Measurements from ENCODE around the gene TNS3. TPM values are rescaled to one million over a fixed set of nuclear protein-coding genes. Genes with fewer than 3 reads are reported as not detected.

Gene TNS3
- total RNA-seq, 5 donors from 2014 or later (not counting 1 experiment from before 2014, with no cell fraction given): 0.58 to 3.7 (median 2.0) TPM

GRCh38 chr7:47389923-47390630, 191.8 kb downstream of the TNS3 start:
- H3K4me3 ChIP-seq (ENCODE audit: control insufficient read depth in 1 of 2, extremely low read depth in 1 of 2, low read length in 1 of 2): no peak overlapping the region
- Mint-ChIP-seq H3K27ac (no peak overlapping the region), H3K27me3 (peaks cover 4 to 12% of the 10 kb centered on the region in 2 donors), H3K9me3 (no peaks in the 10 kb centered on the region), H3K4me1 (no peaks in the 10 kb centered on the region), H3K36me3 (no peaks in the 10 kb centered on the region), H3K4me3 (no peak overlapping the region)
- CTCF ChIA-PET: no interaction called here
- POLR2A ChIA-PET: no interaction called here
- no peaks in the 10 kb centered on the region for H3K36me3 ChIP-seq (ENCODE audit: control insufficient read depth in 2 of 2, extremely low read depth in 1 of 2, insufficient read depth in 1 of 2, low read length in 1 of 2)
- 74% methylated on average over 10 of the region's 12 CpGs for WGBS (ENCODE audit: insufficient coverage)
- no peaks in the 10 kb centered on the region for H3K9me3 ChIP-seq
- ATAC-seq (replicated peaks in 1 of 4) (no peak), DNase-seq (no peak)
- no peak overlapping the region for H3K27ac ChIP-seq (ENCODE audit: low read length)
- H3K27me3 ChIP-seq (replicated peaks in 1 of 2; ENCODE audit: control insufficient read depth in 2 of 2, extremely low read depth in 1 of 2, insufficient read depth in 2 of 2, low read length in 1 of 2): peaks cover 0 to 16% of the 10 kb centered on the region in 2 experiments
- no peaks in the 10 kb centered on the region for H3K4me1 ChIP-seq (ENCODE audit: control insufficient read depth in 1 of 2, extremely low read depth in 1 of 2, insufficient read depth in 2 of 2, low read length in 2 of 2)

GRCh38 chr7:47389171-47389922, 192.6 kb downstream of the TNS3 start:
- Histone ChIP-seq H3K4me3 (ENCODE audit: control insufficient read depth in 1 of 2, extremely low read depth in 1 of 2, low read length in 1 of 2) (no peak overlapping the region), H3K4me1 (ENCODE audit: control insufficient read depth in 1 of 2, extremely low read depth in 1 of 2, insufficient read depth in 2 of 2, low read length in 2 of 2) (no peaks in the 10 kb centered on the region), H3K27ac (ENCODE audit: low read length) (no peak overlapping the region), H3K27me3 (replicated peaks in 1 of 2; ENCODE audit: control insufficient read depth in 2 of 2, extremely low read depth in 1 of 2, insufficient read depth in 2 of 2, low read length in 1 of 2) (peaks cover 0 to 17% of the 10 kb centered on the region in 2 experiments), H3K9me3 (no peaks in the 10 kb centered on the region), H3K36me3 (ENCODE audit: control insufficient read depth in 2 of 2, extremely low read depth in 1 of 2, insufficient read depth in 1 of 2, low read length in 1 of 2) (no peaks in the 10 kb centered on the region)
- no peaks in the 10 kb centered on the region for H3K4me1 Mint-ChIP-seq
- H3K9me3 Mint-ChIP-seq: no peaks in the 10 kb centered on the region
- DNase-seq (no peak), ATAC-seq (replicated peaks in 1 of 4) (no peak)
- ChIA-PET CTCF (no interaction called here), POLR2A (no interaction called here)
- WGBS (ENCODE audit: insufficient coverage): 86% methylated on average over 4 of the region's 16 CpGs
- H3K4me3 Mint-ChIP-seq: no peak overlapping the region
- H3K27me3 Mint-ChIP-seq: peaks cover 0 to 9% of the 10 kb centered on the region in 2 donors
- H3K36me3 Mint-ChIP-seq: no peaks in the 10 kb centered on the region
- no peak overlapping the region for H3K27ac Mint-ChIP-seq

- no peak overlapping the region for H3K4me3 ChIP-seq (ENCODE audit: control insufficient read depth in 1 of 2, extremely low read depth in 1 of 2, low read length in 1 of 2)
- ATAC-seq (replicated peaks in 1 of 4) (no peak), DNase-seq (no peak)
- 60% methylated on average over 3 of the region's 5 CpGs for WGBS (ENCODE audit: insufficient coverage)
- H3K9me3 ChIP-seq: no peaks in the 10 kb centered on the region
- CTCF ChIA-PET: no interaction called here
- Mint-ChIP-seq H3K9me3 (no peaks in the 10 kb centered on the region), H3K27ac (no peak overlapping the region), H3K4me1 (no peaks in the 10 kb centered on the region), H3K4me3 (no peak overlapping the region), H3K36me3 (no peaks in the 10 kb centered on the region), H3K27me3 (peaks cover 0 to 7% of the 10 kb centered on the region in 2 donors)
- H3K27ac ChIP-seq (ENCODE audit: low read length): no peak overlapping the region
- no peaks in the 10 kb centered on the region for H3K36me3 ChIP-seq (ENCODE audit: control insufficient read depth in 2 of 2, extremely low read depth in 1 of 2, insufficient read depth in 1 of 2, low read length in 1 of 2)
- POLR2A ChIA-PET: no interaction called here
- H3K27me3 ChIP-seq (replicated peaks in 1 of 2; ENCODE audit: control insufficient read depth in 2 of 2, extremely low read depth in 1 of 2, insufficient read depth in 2 of 2, low read length in 1 of 2): peaks cover 0 to 20% of the 10 kb centered on the region in 2 experiments
- peaks cover 0 to 4% of the 10 kb centered on the region in 2 experiments for H3K4me1 ChIP-seq (ENCODE audit: control insufficient read depth in 1 of 2, extremely low read depth in 1 of 2, insufficient read depth in 2 of 2, low read length in 2 of 2)
These were observed 194.4 kb downstream of the TNS3 start for GRCh38 chr7:47387506-47387905.

- CTCF ChIA-PET: no interaction called here
- no peak overlapping the region for H3K27ac ChIP-seq (ENCODE audit: low read length)
These were observed 195.6 kb downstream of the TNS3 start for GRCh38 chr7:47386273-47386835.

GRCh38 chr7:47385536-47386125, 196.3 kb downstream of the TNS3 start:
- peaks cover 0 to 20% of the 10 kb centered on the region in 2 experiments for H3K27me3 ChIP-seq (replicated peaks in 1 of 2; ENCODE audit: control insufficient read depth in 2 of 2, extremely low read depth in 1 of 2, insufficient read depth in 2 of 2, low read length in 1 of 2)
- Mint-ChIP-seq H3K36me3 (no peaks in the 10 kb centered on the region), H3K4me1 (peaks cover 0 to 3% (median 0%) of the 10 kb centered on the region in 3 donors), H3K4me3 (no peak overlapping the region), H3K27me3 (peaks cover 0 to 7% of the 10 kb centered on the region in 2 donors), H3K27ac (no peak overlapping the region), H3K9me3 (no peaks in the 10 kb centered on the region)
- ATAC-seq (replicated peaks in 1 of 4): no peak
- ChIA-PET POLR2A (no interaction called here), CTCF (no interaction called here)
- H3K36me3 ChIP-seq (ENCODE audit: control insufficient read depth in 2 of 2, extremely low read depth in 1 of 2, insufficient read depth in 1 of 2, low read length in 1 of 2): no peaks in the 10 kb centered on the region
- WGBS (ENCODE audit: insufficient coverage): 71% methylated on average over 6 of the region's 10 CpGs
- no peaks in the 10 kb centered on the region for H3K9me3 ChIP-seq
- no peak for DNase-seq
- H3K27ac ChIP-seq (ENCODE audit: low read length): no peak overlapping the region
- H3K4me3 ChIP-seq (ENCODE audit: control insufficient read depth in 1 of 2, extremely low read depth in 1 of 2, low read length in 1 of 2): no peak overlapping the region
- peaks cover 0 to 5% of the 10 kb centered on the region in 2 experiments for H3K4me1 ChIP-seq (ENCODE audit: control insufficient read depth in 1 of 2, extremely low read depth in 1 of 2, insufficient read depth in 2 of 2, low read length in 2 of 2)

More at GRCh38 chr7:47386273-47386835, 195.6 kb downstream of the TNS3 start:
- H3K27ac Mint-ChIP-seq: no peak overlapping the region
- Histone ChIP-seq H3K36me3 (ENCODE audit: control insufficient read depth in 2 of 2, extremely low read depth in 1 of 2, insufficient read depth in 1 of 2, low read length in 1 of 2) (no peaks in the 10 kb centered on the region), H3K4me1 (ENCODE audit: control insufficient read depth in 1 of 2, extremely low read depth in 1 of 2, insufficient read depth in 2 of 2, low read length in 2 of 2) (peaks cover 0 to 5% of the 10 kb centered on the region in 2 experiments), H3K9me3 (no peaks in the 10 kb centered on the region), H3K27me3 (replicated peaks in 1 of 2; ENCODE audit: control insufficient read depth in 2 of 2, extremely low read depth in 1 of 2, insufficient read depth in 2 of 2, low read length in 1 of 2) (peaks cover 0 to 20% of the 10 kb centered on the region in 2 experiments), H3K4me3 (ENCODE audit: control insufficient read depth in 1 of 2, extremely low read depth in 1 of 2, low read length in 1 of 2) (no peak overlapping the region)
- WGBS (ENCODE audit: insufficient coverage): 77% methylated on average over 7 of the region's 14 CpGs
- H3K27me3 Mint-ChIP-seq: peaks cover 0 to 7% of the 10 kb centered on the region in 2 donors
- DNase-seq (no peak), ATAC-seq (replicated peaks in 1 of 4) (no peak)
- POLR2A ChIA-PET: no interaction called here
- no peaks in the 10 kb centered on the region for H3K9me3 Mint-ChIP-seq
- peaks cover 0 to under 1% (median 0%) of the 10 kb centered on the region in 3 donors for H3K4me1 Mint-ChIP-seq
- no peak overlapping the region for H3K4me3 Mint-ChIP-seq
- no peaks in the 10 kb centered on the region for H3K36me3 Mint-ChIP-seq

- DNase-seq: no peak
- no peak overlapping the region for H3K4me3 Mint-ChIP-seq
- Histone ChIP-seq H3K27me3 (replicated peaks in 1 of 2; ENCODE audit: control insufficient read depth in 2 of 2, extremely low read depth in 1 of 2, insufficient read depth in 2 of 2, low read length in 1 of 2) (peaks cover 0 to 18% of the 10 kb centered on the region in 2 experiments), H3K4me3 (ENCODE audit: control insufficient read depth in 1 of 2, extremely low read depth in 1 of 2, low read length in 1 of 2) (no peak overlapping the region), H3K36me3 (ENCODE audit: control insufficient read depth in 2 of 2, extremely low read depth in 1 of 2, insufficient read depth in 1 of 2, low read length in 1 of 2) (no peaks in the 10 kb centered on the region), H3K9me3 (no peaks in the 10 kb centered on the region), H3K4me1 (ENCODE audit: control insufficient read depth in 1 of 2, extremely low read depth in 1 of 2, insufficient read depth in 2 of 2, low read length in 2 of 2) (peaks cover 0 to 5% of the 10 kb centered on the region in 2 experiments), H3K27ac (ENCODE audit: low read length) (no peak overlapping the region)
- ChIA-PET POLR2A (no interaction called here), CTCF (interaction anchor here in 1 of 2 donors (1.2 kb wide), 1 partner anchor 12 kb away, joined by 3 read pairs; no protein-coding TSS in a partner anchor)
- H3K36me3 Mint-ChIP-seq: no peaks in the 10 kb centered on the region
- peaks cover 0 to 3% (median 0%) of the 10 kb centered on the region in 3 donors for H3K4me1 Mint-ChIP-seq
- no peak for ATAC-seq (replicated peaks in 1 of 4)
- 70% methylated on average over 7 of the region's 13 CpGs for WGBS (ENCODE audit: insufficient coverage)
- peaks cover 0 to 11% of the 10 kb centered on the region in 2 donors for H3K27me3 Mint-ChIP-seq
- no peaks in the 10 kb centered on the region for H3K9me3 Mint-ChIP-seq
- no peak overlapping the region for H3K27ac Mint-ChIP-seq
These were observed 197.0 kb downstream of the TNS3 start for GRCh38 chr7:47384755-47385535.
